ENCODE results near the gene DENND4C.

DNA sequence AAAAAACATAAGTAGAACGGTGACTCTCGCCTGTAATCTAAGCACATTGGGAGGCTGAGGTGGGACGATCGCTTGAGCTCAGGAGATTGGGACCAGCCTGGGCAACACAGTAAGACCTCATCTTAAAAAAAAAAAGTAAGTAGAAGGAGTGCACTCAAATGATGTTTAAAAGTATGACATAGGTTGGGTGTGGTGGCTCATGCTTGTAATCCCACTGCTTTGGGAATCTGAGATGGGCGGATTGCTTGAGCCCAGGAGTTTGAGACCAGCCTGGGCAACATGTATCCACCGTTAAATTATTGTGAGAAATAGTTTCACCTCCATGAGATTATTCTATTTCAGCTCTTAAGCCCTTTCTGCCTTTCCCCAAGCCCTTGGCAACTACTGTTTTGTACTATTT is 11.2 kb downstream of the DENND4C start:
- TF ChIP-seq POLR2A (IDR thresholded peaks at IDR 0.05) (no peak), POLR2AphosphoS5 (IDR thresholded peaks at IDR 0.05) (no peak)
- TF ChIP-seq, protein P1, sequence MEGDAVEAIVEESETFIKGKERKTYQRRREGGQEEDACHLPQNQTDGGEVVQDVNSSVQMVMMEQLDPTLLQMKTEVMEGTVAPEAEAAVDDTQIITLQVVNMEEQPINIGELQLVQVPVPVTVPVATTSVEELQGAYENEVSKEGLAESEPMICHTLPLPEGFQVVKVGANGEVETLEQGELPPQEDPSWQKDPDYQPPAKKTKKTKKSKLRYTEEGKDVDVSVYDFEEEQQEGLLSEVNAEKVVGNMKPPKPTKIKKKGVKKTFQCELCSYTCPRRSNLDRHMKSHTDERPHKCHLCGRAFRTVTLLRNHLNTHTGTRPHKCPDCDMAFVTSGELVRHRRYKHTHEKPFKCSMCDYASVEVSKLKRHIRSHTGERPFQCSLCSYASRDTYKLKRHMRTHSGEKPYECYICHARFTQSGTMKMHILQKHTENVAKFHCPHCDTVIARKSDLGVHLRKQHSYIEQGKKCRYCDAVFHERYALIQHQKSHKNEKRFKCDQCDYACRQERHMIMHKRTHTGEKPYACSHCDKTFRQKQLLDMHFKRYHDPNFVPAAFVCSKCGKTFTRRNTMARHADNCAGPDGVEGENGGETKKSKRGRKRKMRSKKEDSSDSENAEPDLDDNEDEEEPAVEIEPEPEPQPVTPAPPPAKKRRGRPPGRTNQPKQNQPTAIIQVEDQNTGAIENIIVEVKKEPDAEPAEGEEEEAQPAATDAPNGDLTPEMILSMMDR (IDR thresholded peaks at IDR 0.05) = no peak
